Eye (tissue), 1 donor: ENCODE results near the gene SIPA1L3.
"Not testable (repeated sequence)": the region's sequence is repeated elsewhere in the genome, so short reads cannot be mapped to it uniquely, and the experiment has no call there.

ENCODE experiments used
- DNase-seq: peaks from one replicate; pipeline ENCODE4 v3.0.0-alpha.2; 2015

SIPA1L3 gene

DNA sequence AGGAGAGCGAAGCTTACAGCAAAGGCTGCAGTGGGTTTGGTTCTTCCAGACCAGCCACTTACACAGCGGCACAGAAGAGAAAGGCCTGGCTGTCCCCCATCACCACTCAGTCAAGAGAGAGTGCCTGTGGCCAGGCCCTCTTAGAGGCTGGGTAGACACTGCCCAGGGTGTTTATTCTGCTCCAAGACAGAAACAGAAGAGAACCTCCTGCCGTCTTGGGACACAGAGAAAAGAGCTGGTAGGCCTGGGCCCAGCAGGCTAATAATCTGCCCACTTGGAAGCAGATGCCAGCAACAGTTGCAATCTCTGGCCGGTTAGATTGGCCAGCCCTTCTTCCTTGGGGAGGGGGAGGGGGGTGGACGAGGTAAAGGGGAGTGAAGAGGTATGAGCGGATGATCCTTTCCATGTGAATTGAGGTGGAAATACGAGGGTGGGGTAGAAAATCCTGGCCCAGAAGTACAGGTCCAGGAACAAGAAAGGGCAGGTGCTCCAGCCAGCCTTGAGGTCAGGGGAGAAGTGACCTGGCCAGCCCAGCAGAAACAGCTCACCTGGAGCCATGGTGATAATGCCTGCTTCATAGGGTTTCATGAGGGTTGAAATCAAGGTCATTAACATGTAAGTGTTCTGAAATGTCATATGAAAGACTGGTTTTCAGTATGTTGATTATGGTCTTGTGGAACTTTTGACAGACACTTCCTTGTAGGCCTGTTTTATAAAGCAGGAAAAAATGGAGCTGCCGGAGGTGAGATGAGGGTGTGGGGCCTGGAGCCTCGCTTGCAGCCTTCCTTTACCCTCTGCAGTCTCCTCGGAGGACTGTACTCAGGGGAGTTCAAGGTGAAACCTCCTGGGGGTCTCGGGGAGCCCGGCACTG lies 116.9 kb downstream of the SIPA1L3 start:
- no peak for DNase-seq

DNA sequence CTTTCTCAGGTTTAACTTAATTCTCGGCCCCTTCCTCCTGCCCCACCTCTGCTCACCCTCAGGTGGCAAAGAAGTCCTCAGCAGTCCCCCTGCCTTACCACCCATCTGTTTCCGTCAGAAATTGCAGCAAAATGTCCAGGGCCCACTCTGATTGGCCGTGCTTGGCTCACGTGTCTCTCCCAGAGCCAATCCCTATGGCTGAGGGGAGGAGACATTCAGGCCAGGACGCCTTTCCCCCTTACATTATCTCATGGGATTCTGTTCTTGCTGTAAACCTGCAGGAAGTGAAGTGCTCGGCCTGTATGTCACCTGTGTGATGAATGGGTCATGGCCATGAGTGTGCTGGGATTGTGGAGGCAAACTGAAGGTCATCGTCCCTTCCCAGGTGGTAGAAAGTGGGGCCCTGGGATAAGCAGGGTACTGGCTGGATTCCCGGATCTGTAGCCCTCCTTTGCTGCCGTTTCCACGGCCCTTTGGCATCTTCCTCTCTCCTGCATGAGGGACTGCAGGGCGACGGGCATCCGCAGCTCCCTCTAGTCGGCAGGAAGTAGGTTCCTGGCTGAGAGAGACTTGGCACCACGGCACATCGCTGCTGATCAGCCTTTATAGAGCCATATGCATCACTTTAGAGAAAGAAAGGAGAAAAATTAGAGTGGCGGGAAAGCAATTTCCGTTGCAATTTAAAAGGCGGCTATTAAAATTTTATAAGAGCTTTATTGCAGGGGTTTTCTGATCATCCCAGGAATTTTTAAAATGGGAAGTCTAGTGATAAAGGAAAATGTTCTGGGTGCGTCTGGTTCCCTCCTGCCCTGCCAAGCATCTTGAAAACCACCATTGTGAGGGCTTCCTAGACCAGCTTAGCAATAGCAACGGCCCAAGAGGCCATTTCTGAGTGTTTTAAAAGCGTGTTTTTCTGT lies 118.2 kb downstream of the SIPA1L3 start:
- no peak for DNase-seq

DNA sequence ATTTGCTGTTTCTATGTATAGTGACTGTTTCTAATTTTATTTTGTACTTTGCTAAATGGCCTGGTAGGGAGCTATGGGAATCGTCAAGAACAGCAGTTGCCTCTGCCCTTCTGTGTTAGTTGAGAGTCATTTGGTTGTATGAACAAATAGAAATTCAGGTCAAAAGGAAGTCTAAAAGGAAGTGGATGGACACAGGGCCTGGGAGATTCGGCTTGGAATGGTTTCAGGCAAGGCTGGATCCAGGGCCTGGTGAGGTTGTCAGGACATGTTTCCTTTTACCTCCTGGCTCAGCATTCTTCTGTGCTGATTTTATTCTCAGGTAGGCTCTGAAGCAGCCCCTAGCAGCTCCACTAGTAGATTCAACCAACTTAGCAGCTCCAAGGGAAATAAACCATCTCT lies 118.9 kb downstream of the SIPA1L3 start:
- DNase-seq: no peak

DNA sequence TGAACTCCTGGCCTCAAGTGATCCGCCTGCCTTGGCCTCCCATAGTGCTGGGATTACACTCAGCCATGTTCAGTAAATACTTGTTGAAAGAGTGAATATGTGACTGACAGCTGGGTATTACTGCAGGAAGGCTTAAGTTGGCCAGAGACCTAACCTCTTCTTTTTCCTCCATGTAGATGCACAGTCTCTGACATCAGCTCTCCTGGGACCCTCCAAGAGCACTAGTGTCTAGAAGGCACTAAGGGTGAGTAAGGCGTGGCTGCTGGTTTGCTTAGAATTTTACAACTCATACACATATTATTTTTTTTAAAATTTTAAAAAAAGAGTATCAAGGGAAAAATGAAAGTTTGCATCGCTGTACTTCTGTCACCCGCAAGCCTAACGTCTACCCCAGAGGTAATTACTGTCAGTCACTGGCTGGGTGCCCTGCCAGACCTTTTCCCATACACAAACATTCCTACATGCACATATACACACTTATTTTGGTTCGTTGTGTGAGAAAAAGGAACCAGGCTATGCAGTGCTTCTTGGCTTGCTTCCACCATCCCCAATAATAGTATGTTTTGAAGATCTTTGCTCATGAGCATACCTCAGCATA lies 122.0 kb downstream of the SIPA1L3 start:
- no peak for DNase-seq

DNA sequence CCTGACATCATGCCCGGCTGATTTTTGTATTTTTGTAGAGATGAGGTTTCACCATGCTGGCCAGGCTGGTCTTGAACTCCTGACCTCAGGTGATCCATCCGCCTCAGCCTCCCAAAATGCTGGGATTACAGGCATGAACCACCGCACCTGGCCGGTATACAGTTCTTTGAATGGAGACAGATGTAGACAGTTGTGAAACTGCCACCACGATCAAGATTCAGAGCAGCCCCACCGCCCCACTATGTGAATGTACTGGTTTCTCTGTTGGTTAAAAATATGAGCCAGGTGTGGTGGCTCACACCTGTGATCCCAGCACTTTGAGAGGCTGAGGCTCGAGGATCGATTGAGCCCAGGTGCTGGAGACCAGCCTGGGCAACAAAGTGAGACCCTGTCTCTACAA lies 123.0 kb downstream of the SIPA1L3 start:
- DNase-seq: not testable (repeated sequence)

DNA sequence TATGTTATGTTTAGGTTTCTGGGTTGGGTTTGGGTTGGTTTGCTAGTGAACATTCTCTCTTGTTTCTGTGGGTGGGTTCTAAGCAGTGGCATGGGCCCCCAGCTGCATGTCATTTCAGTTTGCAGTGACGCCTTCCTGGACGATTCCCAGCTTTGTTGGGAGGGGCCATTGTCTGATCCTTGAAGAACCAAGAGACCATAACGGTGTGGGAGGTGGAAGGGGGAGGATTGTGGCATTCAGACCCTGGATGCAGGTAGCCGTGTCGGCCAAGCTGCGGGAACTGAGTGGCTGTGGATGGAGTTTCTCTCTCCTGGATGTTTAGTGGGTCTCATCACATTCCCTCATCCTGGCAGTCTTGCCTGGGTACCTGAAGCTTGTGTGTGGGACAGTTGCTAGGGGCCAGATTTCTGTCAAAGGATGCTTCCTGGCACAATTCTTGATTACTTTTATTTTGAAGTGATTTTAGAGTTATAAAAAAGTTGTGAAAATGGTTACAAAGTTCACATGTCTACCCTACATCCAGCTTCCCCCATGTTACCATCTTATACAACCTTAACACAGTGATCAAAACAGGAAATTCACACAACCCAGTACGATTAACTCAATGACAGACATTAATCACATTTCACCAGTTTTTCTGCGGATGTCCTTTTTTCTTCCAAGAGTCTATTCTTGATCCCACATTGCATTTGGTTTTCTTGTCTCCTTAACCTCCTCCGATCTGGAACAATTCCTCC lies 123.8 kb downstream of the SIPA1L3 start:
- DNase-seq: no peak

DNA sequence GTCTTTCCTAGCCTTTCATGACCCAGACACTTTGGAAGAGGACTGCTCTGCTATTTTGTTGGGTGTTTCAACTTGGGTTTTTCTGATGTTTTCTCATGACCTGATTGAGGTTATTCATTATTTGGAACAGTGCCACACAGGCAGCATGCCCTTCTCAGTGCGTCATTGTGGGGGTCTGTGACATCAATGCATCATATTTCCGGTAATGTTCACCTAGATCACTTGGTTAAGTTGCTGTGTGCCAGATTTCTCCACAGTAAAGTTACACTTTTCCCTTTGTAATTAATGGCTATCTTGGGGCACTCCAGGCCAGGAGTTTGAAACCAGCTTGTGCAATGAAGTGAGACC lies 124.4 kb downstream of the SIPA1L3 start:
- DNase-seq: no peak

DNA sequence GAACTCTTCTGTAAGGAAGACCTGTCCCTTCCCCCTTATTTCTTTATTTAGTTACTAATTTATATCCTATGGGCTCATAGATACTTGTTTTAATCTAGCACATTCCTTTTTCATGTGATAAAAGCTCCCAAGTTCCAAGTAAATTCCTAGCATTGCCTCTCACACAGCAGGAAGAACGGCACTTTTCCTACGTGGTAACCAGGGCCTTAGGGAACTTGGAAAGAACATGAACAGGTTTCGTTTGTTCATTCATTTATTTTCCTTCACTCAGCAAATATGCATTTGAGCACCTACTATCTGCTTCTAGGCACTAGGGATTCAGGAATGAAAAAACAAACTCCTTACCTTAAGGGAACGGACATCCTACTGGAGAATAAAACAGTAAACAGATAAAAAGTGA lies 125.1 kb downstream of the SIPA1L3 start:
- DNase-seq: no peak

DNA sequence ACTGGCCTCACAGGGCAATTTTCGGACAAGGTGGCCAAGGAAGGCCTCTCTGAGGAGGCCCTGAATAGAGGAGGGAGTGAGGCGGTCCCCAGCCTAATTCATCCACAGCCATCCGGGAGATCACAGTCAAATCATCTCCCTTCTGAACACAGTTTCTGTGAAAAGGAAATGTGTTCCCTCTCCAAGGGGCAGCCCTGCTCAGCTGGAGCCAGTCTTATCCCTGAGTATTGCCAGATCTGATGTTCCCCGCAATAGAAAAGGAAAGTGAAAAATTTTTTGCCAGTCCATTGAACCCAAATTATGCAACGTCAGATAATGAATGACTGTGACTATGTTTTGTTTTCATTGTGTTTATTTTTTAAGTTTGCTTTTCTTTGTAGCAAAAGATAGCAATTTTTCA lies 125.9 kb downstream of the SIPA1L3 start:
- no peak for DNase-seq

DNA sequence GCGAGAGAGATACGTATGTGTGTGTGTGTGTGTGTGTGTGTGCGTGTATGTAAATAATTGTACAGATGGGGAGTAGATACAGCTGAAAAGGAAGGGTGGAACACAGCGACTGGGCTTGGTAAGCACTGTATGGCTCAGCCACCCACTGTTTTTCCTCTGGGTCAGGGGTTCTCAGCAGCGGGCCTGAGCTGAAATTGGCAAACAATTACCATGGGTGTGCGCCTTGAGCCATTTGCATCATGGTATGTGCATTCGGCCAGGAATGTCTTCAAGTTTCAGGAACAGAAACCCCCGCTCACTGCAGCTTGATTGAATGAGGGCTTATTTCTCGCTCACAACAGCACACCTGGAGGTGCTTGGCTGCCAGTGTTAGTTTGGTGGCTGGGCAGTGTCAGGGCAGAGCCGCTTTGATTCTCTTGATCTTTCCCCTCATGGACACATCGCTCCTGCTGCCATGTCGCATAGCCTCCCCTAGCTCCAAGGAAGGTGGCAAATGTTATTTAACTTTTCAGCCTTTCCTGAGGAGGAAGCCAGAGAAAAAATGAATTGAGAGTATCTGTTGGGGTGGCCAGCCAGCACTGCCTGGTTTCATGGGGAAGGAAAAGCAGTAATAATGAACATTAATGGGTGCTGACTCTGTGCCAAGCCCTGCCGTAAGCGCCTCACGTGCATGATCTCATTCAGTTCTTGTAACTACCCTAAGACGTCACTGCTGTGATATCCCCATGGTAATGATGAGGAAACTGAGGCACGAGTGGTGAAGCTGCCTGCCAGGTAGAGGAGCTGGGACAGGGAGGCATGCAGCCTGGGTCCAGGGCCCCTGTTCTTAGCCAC lies 126.9 kb downstream of the SIPA1L3 start:
- no peak for DNase-seq

DNA sequence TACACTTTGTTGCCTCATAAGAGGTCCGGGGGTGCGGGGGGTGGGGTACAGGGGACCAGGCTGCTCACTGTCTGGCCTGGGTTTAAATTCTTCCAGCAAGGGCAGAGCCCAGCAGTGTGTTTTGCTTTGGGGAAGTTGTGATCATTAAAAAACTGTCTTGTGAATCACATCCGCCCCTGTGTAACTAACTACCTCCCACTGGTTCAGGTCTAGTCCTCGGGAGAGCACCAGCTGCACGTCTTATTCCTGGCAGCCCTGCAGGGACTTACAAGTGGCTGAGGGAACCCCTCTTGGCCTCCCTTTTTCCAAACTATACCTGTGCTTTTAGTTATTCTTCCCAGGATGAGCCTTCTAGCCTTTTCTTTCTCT lies 127.5 kb downstream of the SIPA1L3 start:
- DNase-seq: no peak

DNA sequence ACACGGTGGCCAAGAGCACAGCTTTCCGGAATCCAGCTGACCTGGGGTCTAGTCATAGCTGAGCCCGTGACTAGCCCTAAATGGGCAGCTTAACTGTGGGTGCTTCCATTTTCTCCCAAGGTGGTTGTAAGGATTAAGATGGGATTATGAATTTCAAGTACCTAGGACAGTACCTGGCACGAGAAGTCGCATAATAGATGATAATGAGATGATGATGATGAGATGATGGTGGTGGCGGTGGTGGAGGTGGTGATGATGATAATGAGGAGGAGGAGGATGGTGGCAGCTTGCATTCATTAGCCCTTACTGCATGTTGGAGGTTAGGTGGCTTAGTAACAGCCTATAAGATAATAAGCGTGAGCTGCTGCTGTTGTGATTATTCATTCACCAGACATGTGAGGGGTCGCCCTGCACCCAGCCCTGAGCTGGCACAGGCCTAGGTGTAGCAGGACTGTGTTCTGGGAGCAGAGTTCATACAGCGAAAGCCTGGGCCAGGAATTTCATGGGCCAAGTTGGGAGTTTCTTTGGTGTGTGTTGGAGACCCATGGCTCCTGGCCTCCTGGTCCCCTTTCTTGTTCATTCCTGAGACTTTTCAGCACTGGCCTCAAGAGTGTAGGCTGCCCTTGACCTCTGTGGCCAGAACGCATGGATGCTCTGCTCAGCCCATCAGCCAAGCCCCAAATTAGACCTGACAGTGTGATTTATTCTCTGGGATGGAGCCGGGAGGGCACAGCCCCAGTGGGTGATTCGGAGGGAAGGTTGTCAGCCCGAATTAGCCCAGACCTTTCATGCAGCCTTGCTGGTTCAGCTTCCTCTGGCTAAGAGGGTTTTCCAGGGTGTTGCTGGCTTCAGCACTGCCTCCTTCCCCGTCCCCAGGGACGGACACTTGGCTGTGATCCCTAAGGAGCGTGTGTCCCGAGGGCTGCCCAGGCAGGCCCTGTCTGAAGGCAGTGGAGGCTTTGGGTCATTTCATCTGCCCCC lies 128.8 kb downstream of the SIPA1L3 start:
- DNase-seq: peak; percentile 94

DNA sequence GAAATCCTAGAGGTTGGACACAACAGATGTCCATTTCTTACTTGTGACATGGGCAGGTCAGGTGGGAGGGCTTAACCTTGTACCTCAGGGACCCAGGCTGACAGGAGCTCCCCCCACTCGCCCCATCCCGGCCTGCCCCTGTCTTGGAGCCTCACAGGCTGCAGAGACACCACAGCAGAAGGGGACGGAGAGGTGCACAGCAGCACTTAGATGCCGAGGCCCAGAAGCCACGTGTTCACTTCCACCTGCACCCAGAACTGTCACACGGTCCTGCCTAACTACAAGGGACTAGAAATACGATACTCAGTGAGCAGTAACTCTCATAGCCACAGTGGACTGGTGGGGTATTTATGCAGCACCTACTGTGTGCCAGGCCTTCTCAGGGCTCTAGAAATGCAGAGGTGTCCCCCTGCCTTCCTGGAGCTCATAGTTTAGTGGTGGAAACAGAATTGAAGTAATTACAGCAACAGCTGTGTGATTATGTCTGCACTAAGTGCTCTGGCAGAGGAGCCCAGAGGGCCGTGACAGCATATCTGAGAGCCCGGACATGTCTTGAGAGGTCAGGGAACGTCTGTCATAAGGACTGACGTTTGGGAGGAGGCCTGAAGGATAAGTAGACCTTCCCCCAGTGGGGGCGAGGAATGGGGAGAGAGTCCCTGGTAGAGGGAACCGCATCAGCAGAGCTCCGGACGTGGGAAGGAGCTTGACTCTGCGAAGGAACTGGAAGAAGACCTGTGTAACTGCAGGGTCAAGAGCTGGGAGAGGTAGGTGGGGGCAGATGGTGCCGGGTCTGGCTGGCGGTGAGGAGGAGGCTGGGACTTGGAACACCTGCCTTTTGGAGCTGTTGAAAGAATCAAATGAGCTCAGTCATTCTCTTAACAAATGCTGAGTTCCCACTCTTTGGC lies 130.0 kb downstream of the SIPA1L3 start:
- DNase-seq: peak; percentile 79

DNA sequence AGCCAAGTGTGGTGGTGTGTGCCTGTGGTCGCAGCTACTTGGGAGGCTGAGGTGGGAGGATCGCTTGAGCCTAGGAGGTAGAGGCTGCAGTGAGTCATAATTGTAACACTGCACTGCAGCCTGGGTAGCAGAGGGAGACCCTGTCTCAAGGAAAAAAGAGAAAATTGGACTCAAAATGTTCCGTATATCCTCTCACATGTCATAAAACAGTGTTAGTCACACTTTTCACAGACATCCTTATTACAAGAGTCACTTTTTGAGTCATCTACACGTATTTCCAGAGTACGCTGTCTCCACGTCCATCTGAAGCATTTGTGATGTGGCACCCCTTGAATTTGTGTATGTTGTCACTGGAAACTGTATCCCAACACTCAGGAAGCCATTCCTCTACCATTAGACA lies 133.0 kb downstream of the SIPA1L3 start:
- no peak for DNase-seq

DNA sequence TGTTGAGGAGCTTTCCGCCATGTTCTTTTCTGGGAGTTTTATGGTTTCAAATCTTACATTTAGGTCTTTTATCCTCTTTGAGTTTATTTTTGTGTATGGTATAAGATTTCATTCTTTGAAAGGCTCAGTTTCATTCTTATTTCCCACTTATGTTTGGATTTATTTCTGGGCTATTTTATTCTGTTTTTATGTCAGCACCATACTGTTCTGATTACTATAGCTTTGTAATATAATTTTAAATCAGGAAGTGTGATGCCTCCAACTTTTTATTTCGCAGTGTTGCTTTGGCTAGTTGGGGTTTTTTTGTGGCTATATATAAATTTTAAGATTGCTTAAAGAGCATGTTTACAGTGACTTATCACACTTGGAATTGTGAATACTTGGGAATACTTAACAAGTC lies 135.1 kb downstream of the SIPA1L3 start:
- no peak for DNase-seq

DNA sequence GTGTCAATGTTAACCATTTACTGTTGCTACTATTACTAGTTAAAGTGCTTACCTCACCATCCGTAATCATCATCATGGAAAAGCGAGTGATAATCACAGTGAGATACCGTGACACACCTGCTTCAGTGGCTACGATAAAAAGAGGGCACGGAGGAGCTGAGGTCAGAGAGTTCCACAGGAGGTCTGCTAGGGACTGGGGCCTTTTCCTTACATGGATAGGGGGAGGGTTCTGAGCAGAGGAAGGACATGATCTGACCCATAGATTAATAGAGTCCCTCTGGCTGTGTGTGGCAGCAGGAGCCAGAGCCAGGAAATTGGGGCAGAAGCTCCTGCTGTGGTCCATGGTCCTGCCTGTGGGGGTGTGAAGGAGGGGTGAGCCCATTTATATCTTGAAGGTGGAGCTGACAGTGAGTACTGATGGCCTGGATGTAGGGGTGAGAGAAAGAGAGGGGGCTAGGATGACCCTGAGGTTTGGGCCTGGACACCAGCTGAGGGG lies 136.7 kb downstream of the SIPA1L3 start:
- DNase-seq: peak; percentile 21

DNA sequence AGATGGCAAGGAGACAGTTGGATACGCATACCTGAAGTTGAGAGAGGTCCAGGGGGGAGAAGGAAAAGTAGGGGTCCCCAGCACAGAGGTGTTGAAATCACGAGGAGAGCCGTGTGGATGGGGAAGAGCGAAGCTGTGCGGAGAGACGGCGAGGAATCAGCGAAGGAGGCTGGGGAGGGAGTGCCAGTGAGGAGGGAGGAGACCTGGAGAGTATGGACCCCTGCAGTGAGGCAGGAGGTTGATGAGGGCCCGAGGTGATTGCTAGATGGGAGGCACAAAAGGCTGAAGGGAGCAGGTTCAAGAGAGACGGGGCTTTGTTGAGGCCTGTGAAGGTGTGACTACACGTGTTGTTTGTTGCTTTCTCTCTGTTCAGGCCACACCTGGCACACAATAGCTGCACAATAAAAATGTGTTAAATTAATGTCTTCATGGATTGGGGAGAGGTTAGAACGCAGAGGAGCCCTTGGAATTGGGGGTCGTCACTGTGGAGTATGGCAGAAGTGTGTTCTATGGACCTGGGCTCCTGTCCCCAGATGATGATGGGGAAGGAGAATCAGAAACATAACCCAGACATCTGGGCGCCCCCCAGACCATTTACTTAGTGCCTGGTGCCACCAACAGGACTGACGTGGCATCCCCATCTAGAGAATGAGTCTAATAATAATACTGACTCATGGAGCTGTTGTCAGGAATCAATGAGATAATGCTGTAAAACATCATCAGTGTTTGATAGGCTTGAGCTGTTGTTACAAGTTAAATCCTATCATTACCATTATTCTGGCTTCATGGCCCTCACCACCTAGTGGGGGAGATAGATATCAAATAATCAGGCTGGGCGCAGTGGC lies 137.5 kb downstream of the SIPA1L3 start:
- DNase-seq: no peak

DNA sequence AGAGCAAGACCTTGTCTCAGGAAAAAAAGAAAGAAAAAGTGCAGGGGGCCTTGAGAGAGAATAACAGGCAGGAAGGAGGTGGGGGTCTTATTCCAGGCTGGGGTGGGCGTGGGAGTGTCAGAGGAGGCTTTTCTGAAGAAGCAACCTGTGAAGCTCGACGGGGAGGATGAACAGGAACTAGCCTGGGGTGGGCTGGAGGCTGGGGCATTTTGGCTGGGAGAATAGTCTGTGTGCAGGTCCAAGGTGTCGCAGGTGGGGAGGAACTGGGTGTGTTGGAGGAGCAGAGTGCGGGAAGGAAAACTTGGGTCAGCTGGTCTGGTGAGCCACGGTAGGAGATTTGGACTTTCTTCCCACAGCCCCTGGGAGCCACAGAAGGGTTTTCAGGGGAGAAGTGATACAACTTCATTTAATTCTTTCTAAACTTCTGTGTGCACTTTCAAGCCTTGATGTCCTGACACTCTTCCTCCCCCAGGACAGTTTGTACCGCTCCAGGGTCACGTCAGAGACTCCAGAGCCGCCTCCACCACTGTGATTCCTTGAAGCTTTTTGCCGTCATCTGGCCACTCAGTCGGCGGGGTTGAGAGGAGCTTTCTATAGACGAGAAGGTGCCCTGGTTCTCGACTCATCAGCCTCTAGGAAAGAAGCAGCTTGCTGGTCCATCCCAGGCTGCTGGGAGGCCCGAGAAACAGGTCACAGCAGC lies 138.7 kb downstream of the SIPA1L3 start:
- no peak for DNase-seq
